ENCODE results near the gene PPP2R1A. TPM values are rescaled to one million over a fixed set of nuclear protein-coding genes. Genes with fewer than 3 reads are reported as not detected.

PPP2R1A gene
- polyA plus RNA-seq, 4 donors: 131 to 228 (median 145) TPM

GRCh38 chr19:52270266-52270885, 80.5 kb downstream of the PPP2R1A start:
- Histone ChIP-seq H3K4me3 (ENCODE audit: low read depth in 1 of 3, low read length in 3 of 3) (peak overlapping the region; percentile 88 to 100 (median 92)), H3K9me3 (ENCODE audit: control insufficient read depth in 2 of 2, insufficient read depth in 1 of 2, low read depth in 1 of 2, low read length in 1 of 2) (peaks cover 0 to 34% of the 10 kb centered on the region in 2 donors), H3K27ac (ENCODE audit: low read depth in 1 of 3, low read length in 2 of 3) (peak overlapping the region; percentile 91 to 100 (median 100)), H3K36me3 (ENCODE audit: control insufficient read depth in 3 of 3, insufficient read depth in 2 of 3, low read depth in 1 of 3, low read length in 3 of 3) (peaks cover 0 to 19% (median 0%) of the 10 kb centered on the region in 3 donors), H3K4me1 (ENCODE audit: control insufficient read depth in 3 of 3, insufficient read depth in 2 of 3, low read depth in 1 of 3, low read length in 2 of 3) (peaks cover 0 to 5% (median 0%) of the 10 kb centered on the region in 3 donors), H3K27me3 (ENCODE audit: control insufficient read depth in 3 of 3, insufficient read depth in 3 of 3, low read length in 3 of 3) (no peaks in the 10 kb centered on the region)
- DNase-seq: no peak
- WGBS, 3 donors: 8 to 10% (median 8%) methylated on average over 11 of the region's 11 CpGs
- no peak for FAIRE-seq

GRCh38 chr19:52273301-52273700, 83.4 kb downstream of the PPP2R1A start:
- H3K27me3 ChIP-seq (ENCODE audit: control insufficient read depth in 3 of 3, insufficient read depth in 3 of 3, low read length in 3 of 3): no peaks in the 10 kb centered on the region
- 95 to 100% (median 97%) methylated on average over 2 of the region's 2 CpGs for WGBS, 3 donors
- H3K27ac ChIP-seq (ENCODE audit: low read depth in 1 of 3, low read length in 2 of 3): no peak overlapping the region
- FAIRE-seq (no peak), DNase-seq (no peak)
- peaks cover 0 to 51% of the 10 kb centered on the region in 2 donors for H3K9me3 ChIP-seq (ENCODE audit: control insufficient read depth in 2 of 2, insufficient read depth in 1 of 2, low read depth in 1 of 2, low read length in 1 of 2)
- H3K36me3 ChIP-seq (ENCODE audit: control insufficient read depth in 3 of 3, insufficient read depth in 2 of 3, low read depth in 1 of 3, low read length in 3 of 3): peaks cover 0 to 31% (median 2%) of the 10 kb centered on the region in 3 donors
- peaks cover 0 to 5% (median 0%) of the 10 kb centered on the region in 3 donors for H3K4me1 ChIP-seq (ENCODE audit: control insufficient read depth in 3 of 3, insufficient read depth in 2 of 3, low read depth in 1 of 3, low read length in 2 of 3)
- no peak overlapping the region for H3K4me3 ChIP-seq (ENCODE audit: low read depth in 1 of 3, low read length in 3 of 3)

- DNase-seq: no peak
- Histone ChIP-seq H3K4me3 (ENCODE audit: low read depth in 1 of 3, low read length in 3 of 3) (no peak overlapping the region), H3K4me1 (ENCODE audit: control insufficient read depth in 3 of 3, insufficient read depth in 2 of 3, low read depth in 1 of 3, low read length in 2 of 3) (peaks cover 0 to 2% (median 0%) of the 10 kb centered on the region in 3 donors), H3K36me3 (ENCODE audit: control insufficient read depth in 3 of 3, insufficient read depth in 2 of 3, low read depth in 1 of 3, low read length in 3 of 3) (peaks cover 0 to 33% (median 2%) of the 10 kb centered on the region in 3 donors), H3K27me3 (ENCODE audit: control insufficient read depth in 3 of 3, insufficient read depth in 3 of 3, low read length in 3 of 3) (no peaks in the 10 kb centered on the region), H3K9me3 (ENCODE audit: control insufficient read depth in 2 of 2, insufficient read depth in 1 of 2, low read depth in 1 of 2, low read length in 1 of 2) (peaks cover 0 to 54% of the 10 kb centered on the region in 2 donors), H3K27ac (ENCODE audit: low read depth in 1 of 3, low read length in 2 of 3) (no peak overlapping the region)
- WGBS, 3 donors: 83 to 98% (median 88%) methylated on average over 5 of the region's 5 CpGs
- FAIRE-seq: no peak
These were observed 84.3 kb downstream of the PPP2R1A start for GRCh38 chr19:52274191-52274590.

GRCh38 chr19:52275988-52276387, 86.1 kb downstream of the PPP2R1A start:
- WGBS, 3 donors: 90 to 97% (median 93%) methylated on average over 5 of the region's 5 CpGs
- Histone ChIP-seq H3K27ac (ENCODE audit: low read depth in 1 of 3, low read length in 2 of 3) (no peak overlapping the region), H3K36me3 (ENCODE audit: control insufficient read depth in 3 of 3, insufficient read depth in 2 of 3, low read depth in 1 of 3, low read length in 3 of 3) (peaks cover 0 to 34% (median 2%) of the 10 kb centered on the region in 3 donors), H3K27me3 (ENCODE audit: control insufficient read depth in 3 of 3, insufficient read depth in 3 of 3, low read length in 3 of 3) (no peaks in the 10 kb centered on the region), H3K4me3 (ENCODE audit: low read depth in 1 of 3, low read length in 3 of 3) (no peak overlapping the region), H3K4me1 (ENCODE audit: control insufficient read depth in 3 of 3, insufficient read depth in 2 of 3, low read depth in 1 of 3, low read length in 2 of 3) (no peaks in the 10 kb centered on the region), H3K9me3 (ENCODE audit: control insufficient read depth in 2 of 2, insufficient read depth in 1 of 2, low read depth in 1 of 2, low read length in 1 of 2) (peaks cover 0 to 65% of the 10 kb centered on the region in 2 donors)
- no peak for DNase-seq
- FAIRE-seq: no peak

- H3K36me3 ChIP-seq (ENCODE audit: control insufficient read depth in 3 of 3, insufficient read depth in 2 of 3, low read depth in 1 of 3, low read length in 3 of 3): peaks cover 0 to 36% (median 5%) of the 10 kb centered on the region in 3 donors
- no peak for FAIRE-seq
- H3K4me1 ChIP-seq (ENCODE audit: control insufficient read depth in 3 of 3, insufficient read depth in 2 of 3, low read depth in 1 of 3, low read length in 2 of 3): no peaks in the 10 kb centered on the region
- no peak for DNase-seq
- H3K27me3 ChIP-seq (ENCODE audit: control insufficient read depth in 3 of 3, insufficient read depth in 3 of 3, low read length in 3 of 3): no peaks in the 10 kb centered on the region
- no peak overlapping the region for H3K27ac ChIP-seq (ENCODE audit: low read depth in 1 of 3, low read length in 2 of 3)
- no peak overlapping the region for H3K4me3 ChIP-seq (ENCODE audit: low read depth in 1 of 3, low read length in 3 of 3)
- 92 to 95% (median 93%) methylated on average over 6 of the region's 6 CpGs for WGBS, 3 donors
- H3K9me3 ChIP-seq (ENCODE audit: control insufficient read depth in 2 of 2, insufficient read depth in 1 of 2, low read depth in 1 of 2, low read length in 1 of 2): peaks cover 0 to 71% of the 10 kb centered on the region in 2 donors
These were observed 87.6 kb downstream of the PPP2R1A start for GRCh38 chr19:52277471-52277870.

Other genes with a start within 250 kb of the PPP2R1A start
- gene ZNF350, start 203.2 kb upstream of the PPP2R1A start, polyA plus RNA-seq: 10 to 100 TPM in 3 of 4 donors, 1 to 10 TPM in 1; 5.1 to 14.0 (median 11.4) TPM
- 1 to 10 TPM; 1.9 to 8.6 (median 2.8) TPM for gene ZNF615, start 181.8 kb upstream of the PPP2R1A start, polyA plus RNA-seq
- gene ZNF614, start 161.7 kb upstream of the PPP2R1A start, polyA plus RNA-seq: 1 to 10 TPM; 2.4 to 8.2 (median 2.7) TPM
- gene ZNF432, start 141.2 kb upstream of the PPP2R1A start, polyA plus RNA-seq: 10 to 100 TPM in 1 of 4 donors, 1 to 10 TPM in 3; 3.8 to 13.9 (median 6.4) TPM
- 10 to 100 TPM in 1 of 4 donors, 1 to 10 TPM in 3; 4.1 to 24.7 (median 8.7) TPM for gene ZNF841, start 94.3 kb upstream of the PPP2R1A start, polyA plus RNA-seq
- 10 to 100 TPM in 1 of 4 donors, 1 to 10 TPM in 3; 1.1 to 11.6 (median 2.2) TPM for gene ZNF616, start 50.1 kb upstream of the PPP2R1A start, polyA plus RNA-seq
- gene ZNF836, start 18.4 kb upstream of the PPP2R1A start, polyA plus RNA-seq: 10 to 100 TPM in 1 of 4 donors, 1 to 10 TPM in 3; 1.8 to 12.3 (median 3.4) TPM
- gene ZNF766, start 79.5 kb downstream of the PPP2R1A start, polyA plus RNA-seq: 10 to 100 TPM in 1 of 4 donors, 1 to 10 TPM in 3; 1.8 to 13.3 (median 3.1) TPM
- 10 to 100 TPM in 1 of 4 donors, 1 to 10 TPM in 3; 4.0 to 13.1 (median 6.0) TPM for gene ZNF480, start 107.1 kb downstream of the PPP2R1A start, polyA plus RNA-seq
- 1 to 10 TPM in 2 of 4 donors, under 1 TPM in 1, not detected in 1; 0.22 to 8.4 (median 1.1) TPM for gene ZNF610, start 146.2 kb downstream of the PPP2R1A start, polyA plus RNA-seq
- gene ZNF880, start 179.9 kb downstream of the PPP2R1A start, polyA plus RNA-seq: 10 to 100 TPM in 1 of 4 donors, 1 to 10 TPM in 3; 6.7 to 18.8 (median 8.7) TPM
- 10 to 100 TPM in 1 of 4 donors, 1 to 10 TPM in 3; 4.8 to 35.2 (median 5.9) TPM for gene ZNF528, start 207.8 kb downstream of the PPP2R1A start, polyA plus RNA-seq
- under 1 TPM in 2 of 4 donors, not detected in 2; 0.09 to 0.41 TPM for gene ZNF534, start 239.1 kb downstream of the PPP2R1A start, polyA plus RNA-seq